ENCODE measurements around the gene SRGAP2B. TPM values are rescaled to one million over a fixed set of nuclear protein-coding genes. Genes with fewer than 3 reads are reported as not detected.
A peak's percentile ranks its signal among the peaks of the same experiment; 100 is the strongest.
"Not testable (repeated sequence)": the region's sequence is repeated elsewhere in the genome, so short reads cannot be mapped to it uniquely, and the experiment has no call there.

SRGAP2B gene
- total RNA-seq, 1 donor from 2014 or later = 25.8 TPM

DNA sequence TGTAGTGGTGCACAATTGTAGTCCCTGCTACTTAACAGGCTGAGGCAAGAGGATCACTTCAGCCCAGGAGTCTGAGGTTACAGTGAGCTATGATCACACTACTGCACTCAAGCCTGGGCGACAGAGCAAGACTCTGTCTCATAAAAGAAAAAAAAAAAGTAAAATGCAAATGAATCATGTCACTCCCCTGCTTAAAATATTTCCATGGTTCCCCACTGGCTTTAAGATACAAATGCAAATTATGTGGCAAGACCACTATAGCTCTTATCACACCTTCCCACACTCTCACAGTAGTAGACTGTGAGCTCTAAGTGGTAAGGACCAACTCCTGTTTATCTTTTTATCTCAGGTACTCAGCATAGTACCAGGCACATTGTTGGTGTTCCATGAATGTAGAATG, 53.6 kb downstream of the SRGAP2B start:
- not testable (repeated sequence) for H3K9me3 Mint-ChIP-seq; DNase-seq (ENCODE audit: low spot score in 2 of 2, unreplicated experiment in 2 of 2); H3K4me1 Mint-ChIP-seq; H3K4me3 Mint-ChIP-seq; H3K27me3 Mint-ChIP-seq (ENCODE audit: low read depth); H3K27ac Mint-ChIP-seq; H3K36me3 Mint-ChIP-seq

DNA sequence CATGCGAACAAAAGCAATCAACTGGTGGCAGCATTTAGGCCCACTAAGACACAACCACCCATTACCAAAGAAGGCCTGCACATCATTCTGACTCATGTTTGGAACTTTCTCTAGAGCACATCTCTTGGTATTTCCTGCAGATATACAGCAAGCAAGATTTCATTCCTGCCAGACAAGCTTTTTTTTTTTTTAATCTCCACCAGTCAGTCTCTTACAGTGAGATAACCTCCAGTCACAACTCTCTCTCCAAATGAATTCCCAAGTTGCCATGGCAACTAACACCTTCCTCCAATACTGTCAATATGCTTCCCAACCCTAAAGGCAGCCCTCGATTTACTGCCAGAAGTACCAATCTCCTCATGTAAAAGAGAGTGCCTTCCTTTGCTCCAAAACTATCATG, 59.1 kb downstream of the SRGAP2B start:
- DNase-seq (ENCODE audit: low spot score in 2 of 2, unreplicated experiment in 2 of 2); H3K27me3 Mint-ChIP-seq (ENCODE audit: low read depth); H3K4me1 Mint-ChIP-seq; H3K4me3 Mint-ChIP-seq; H3K36me3 Mint-ChIP-seq; H3K9me3 Mint-ChIP-seq: not testable (repeated sequence)
- H3K27ac Mint-ChIP-seq = peak overlapping the region; percentile 49

DNA sequence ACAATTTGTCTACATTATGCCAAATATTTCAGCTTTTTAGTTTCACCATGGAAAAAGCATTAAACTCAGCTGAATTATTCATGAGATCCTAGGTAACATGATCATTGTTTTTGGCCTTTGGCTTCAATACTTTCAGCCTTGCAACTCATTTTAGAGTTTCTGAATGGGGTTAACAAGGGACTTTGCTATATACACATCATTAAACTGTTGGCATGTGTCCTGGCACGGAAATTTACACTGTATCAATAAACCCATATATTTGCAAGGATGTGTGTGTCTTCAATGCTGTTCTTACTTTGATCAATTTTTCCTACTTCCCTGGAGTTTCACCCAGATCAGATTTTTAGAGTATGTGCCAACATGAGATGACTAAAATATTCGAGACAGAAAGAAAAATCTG, 61.6 kb downstream of the SRGAP2B start:
- not testable (repeated sequence) for H3K4me3 Mint-ChIP-seq; H3K9me3 Mint-ChIP-seq; H3K27ac Mint-ChIP-seq; H3K36me3 Mint-ChIP-seq; H3K4me1 Mint-ChIP-seq; DNase-seq (ENCODE audit: low spot score in 2 of 2, unreplicated experiment in 2 of 2); H3K27me3 Mint-ChIP-seq (ENCODE audit: low read depth)

DNA sequence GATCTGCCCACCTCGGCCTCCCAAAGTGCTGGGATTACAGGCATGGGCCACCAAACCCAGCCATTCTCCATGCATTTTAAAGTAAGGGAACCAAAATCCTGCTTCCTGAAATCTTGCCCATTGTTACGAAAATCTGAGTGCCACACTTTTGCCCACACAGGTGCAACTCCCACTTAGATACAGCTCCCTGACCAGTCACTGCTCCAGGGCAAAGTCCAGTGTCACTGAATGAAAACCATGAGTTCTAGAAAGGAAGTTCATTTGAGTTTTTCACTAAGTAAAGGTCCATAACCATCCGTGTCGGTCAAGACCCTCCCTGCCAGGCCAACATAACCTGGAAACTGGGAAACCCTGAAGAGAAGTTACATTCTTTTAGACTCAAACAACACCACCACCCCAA, 67.9 kb downstream of the SRGAP2B start:
- not testable (repeated sequence) for H3K4me3 Mint-ChIP-seq; H3K27ac Mint-ChIP-seq; H3K4me1 Mint-ChIP-seq; H3K9me3 Mint-ChIP-seq; H3K36me3 Mint-ChIP-seq; H3K27me3 Mint-ChIP-seq (ENCODE audit: low read depth); DNase-seq (ENCODE audit: low spot score in 2 of 2, unreplicated experiment in 2 of 2)

DNA sequence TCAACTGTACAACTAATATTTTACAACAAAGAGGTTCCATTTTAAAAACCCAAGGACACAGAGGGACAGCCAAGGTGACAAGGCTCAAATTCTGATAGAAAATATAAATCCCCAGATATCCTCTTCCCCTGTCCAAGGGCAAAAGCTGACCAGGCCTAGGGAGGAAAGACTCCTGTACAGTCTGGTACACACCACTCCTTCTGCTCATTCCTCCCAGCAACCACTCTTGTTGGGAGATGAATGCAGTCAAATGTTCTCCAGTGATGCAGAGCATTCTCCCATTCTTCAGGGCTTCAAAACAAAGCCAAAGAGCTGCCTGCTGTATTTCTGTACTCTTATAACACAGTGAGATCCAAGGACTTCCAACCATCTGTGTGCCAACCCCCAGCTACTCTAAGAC, 69.8 kb downstream of the SRGAP2B start:
- H3K27ac Mint-ChIP-seq; H3K4me3 Mint-ChIP-seq; H3K9me3 Mint-ChIP-seq; H3K4me1 Mint-ChIP-seq; H3K36me3 Mint-ChIP-seq; DNase-seq (ENCODE audit: low spot score in 2 of 2, unreplicated experiment in 2 of 2); H3K27me3 Mint-ChIP-seq (ENCODE audit: low read depth): not testable (repeated sequence)

DNA sequence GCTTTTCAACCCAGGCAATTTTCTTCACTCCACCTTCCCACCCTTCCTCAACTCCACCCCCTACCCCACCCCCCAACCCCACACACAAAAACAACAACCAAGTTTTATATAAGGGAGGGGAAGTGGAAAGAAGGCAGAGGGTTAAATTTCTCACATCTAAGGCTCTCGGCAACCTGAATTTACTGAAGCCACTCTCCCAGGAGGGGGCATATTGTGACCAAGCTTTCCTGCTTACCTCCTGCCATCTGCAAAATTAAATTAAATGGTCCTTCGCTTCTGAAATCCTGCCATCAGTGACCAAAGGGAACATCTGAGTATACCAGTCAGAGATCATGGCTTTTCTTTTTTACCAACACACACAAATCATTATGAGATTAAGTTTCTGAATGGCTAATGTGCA, 72.9 kb downstream of the SRGAP2B start:
- H3K36me3 Mint-ChIP-seq; H3K9me3 Mint-ChIP-seq; H3K27ac Mint-ChIP-seq; H3K4me3 Mint-ChIP-seq; DNase-seq (ENCODE audit: low spot score in 2 of 2, unreplicated experiment in 2 of 2); H3K27me3 Mint-ChIP-seq (ENCODE audit: low read depth); H3K4me1 Mint-ChIP-seq: not testable (repeated sequence)

DNA sequence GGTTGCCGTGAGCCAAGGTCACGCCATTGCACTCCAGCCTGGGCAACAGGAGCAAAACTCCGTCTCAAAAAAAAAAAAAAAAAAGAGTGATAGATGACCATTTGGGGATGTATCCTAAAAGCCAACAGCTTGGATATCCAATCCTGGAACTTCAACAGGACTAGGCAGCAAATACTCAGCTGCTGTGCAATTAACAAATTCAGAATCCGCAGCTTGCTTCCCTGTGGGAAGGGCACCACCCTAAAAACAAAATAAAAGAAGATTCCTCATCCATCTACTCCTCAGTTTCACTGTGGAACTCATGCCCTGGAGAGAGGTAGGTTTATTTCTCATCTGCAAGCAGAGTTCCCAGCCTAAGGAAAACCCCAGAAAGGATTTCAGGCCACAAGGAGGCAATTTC, 73.4 kb downstream of the SRGAP2B start:
- H3K36me3 Mint-ChIP-seq; H3K4me3 Mint-ChIP-seq; H3K27ac Mint-ChIP-seq; H3K9me3 Mint-ChIP-seq; DNase-seq (ENCODE audit: low spot score in 2 of 2, unreplicated experiment in 2 of 2); H3K27me3 Mint-ChIP-seq (ENCODE audit: low read depth); H3K4me1 Mint-ChIP-seq: not testable (repeated sequence)

DNA sequence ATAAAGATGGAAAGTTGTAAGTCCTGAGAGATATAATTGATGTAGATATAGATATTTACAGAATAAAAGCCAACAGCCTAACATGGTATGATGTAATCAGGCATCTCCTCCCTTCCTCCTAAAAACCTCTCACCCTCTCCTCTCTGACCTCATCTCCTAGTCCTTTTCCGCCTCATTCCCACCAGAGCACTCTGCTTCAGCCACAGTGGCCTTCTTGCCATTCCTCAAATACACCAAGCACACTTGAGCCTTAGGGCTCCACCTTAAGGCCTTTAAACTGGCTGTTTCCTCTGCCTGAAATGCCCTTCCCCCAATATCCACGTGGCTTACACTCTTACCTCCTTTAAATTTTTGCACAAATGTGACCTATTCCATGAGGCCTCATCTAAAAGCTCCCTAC, 75.4 kb downstream of the SRGAP2B start:
- H3K27me3 Mint-ChIP-seq (ENCODE audit: low read depth); DNase-seq (ENCODE audit: low spot score in 2 of 2, unreplicated experiment in 2 of 2); H3K9me3 Mint-ChIP-seq; H3K4me3 Mint-ChIP-seq; H3K36me3 Mint-ChIP-seq; H3K4me1 Mint-ChIP-seq: not testable (repeated sequence)
- peak overlapping the region; percentile 45 for H3K27ac Mint-ChIP-seq

DNA sequence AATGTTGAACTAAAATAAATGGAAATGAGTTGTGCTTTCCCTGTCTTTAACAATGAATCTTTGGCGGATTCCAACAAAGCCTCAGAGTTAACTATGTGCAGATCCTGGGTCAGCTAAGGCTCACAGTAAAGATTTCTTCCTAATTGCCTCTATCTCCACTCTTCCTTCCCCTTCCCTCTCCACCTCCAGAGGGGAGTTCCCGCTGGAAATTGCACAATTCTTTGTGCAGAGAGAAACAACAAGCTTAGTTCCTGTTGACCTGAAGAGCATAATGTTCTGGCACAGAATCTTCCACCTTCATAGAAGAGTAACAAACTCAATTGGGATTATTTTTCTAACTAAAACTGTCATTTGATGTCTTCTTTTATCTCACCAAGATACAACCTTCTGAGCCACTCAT, 77.4 kb downstream of the SRGAP2B start:
- DNase-seq (ENCODE audit: low spot score in 2 of 2, unreplicated experiment in 2 of 2); H3K9me3 Mint-ChIP-seq; H3K27me3 Mint-ChIP-seq (ENCODE audit: low read depth); H3K36me3 Mint-ChIP-seq; H3K27ac Mint-ChIP-seq; H3K4me3 Mint-ChIP-seq; H3K4me1 Mint-ChIP-seq: not testable (repeated sequence)

DNA sequence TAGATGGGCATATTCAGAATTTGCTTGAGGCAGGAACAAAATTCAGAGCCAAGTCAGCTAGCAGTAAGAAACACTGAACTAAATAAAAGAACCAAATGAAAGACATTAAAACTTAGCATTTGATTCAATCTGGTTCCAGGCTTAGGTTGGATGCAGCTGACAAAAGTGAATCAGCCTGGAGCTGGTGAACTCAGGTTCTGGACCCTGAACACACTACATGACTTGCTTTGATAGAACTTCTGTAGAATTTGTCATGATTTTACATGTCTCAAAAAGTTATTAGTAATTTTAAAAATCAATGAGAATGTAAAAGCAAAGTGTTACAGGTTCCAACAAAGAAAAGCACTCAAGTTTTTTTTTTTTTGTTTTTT, 78.7 kb downstream of the SRGAP2B start:
- H3K27ac Mint-ChIP-seq; H3K4me3 Mint-ChIP-seq; DNase-seq (ENCODE audit: low spot score in 2 of 2, unreplicated experiment in 2 of 2); H3K36me3 Mint-ChIP-seq; H3K9me3 Mint-ChIP-seq; H3K27me3 Mint-ChIP-seq (ENCODE audit: low read depth); H3K4me1 Mint-ChIP-seq: not testable (repeated sequence)

DNA sequence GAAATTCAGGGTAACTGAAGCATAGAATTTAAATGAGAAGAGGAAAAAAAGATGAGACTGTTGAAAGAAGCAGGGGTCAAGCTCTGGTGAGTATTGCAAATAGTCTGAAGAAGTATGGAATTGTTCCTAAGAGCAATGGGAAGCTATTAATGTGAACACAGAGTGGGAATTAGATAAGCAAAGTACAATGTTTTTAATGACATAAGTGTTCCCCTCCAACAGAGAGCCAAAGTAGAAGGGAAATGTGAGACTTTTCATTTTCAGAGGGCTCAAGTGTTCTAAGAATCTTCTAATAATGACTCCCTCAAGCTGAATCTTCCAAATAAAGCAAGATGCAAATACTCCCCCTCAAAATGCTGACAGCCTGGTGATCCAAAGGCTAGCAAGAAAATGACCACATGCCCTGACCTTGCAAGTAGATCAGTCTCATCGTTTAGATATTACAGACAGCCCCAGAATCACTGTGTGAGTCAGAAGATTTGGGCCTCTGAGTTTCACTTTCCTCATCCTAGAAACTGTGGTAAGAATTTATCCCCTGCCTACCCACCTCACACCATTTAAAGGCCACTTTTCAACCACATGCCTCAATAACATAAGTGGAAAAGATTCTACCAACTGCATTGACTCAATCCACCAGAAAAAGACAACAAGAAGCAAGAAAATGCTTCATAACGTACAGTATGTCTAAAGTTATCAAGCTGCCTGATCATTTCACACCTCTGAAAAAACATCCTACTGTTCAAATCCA, 79.2 kb downstream of the SRGAP2B start:
- H3K4me3 Mint-ChIP-seq; H3K27me3 Mint-ChIP-seq (ENCODE audit: low read depth); H3K4me1 Mint-ChIP-seq; H3K27ac Mint-ChIP-seq; H3K9me3 Mint-ChIP-seq; DNase-seq (ENCODE audit: low spot score in 2 of 2, unreplicated experiment in 2 of 2); H3K36me3 Mint-ChIP-seq: not testable (repeated sequence)

DNA sequence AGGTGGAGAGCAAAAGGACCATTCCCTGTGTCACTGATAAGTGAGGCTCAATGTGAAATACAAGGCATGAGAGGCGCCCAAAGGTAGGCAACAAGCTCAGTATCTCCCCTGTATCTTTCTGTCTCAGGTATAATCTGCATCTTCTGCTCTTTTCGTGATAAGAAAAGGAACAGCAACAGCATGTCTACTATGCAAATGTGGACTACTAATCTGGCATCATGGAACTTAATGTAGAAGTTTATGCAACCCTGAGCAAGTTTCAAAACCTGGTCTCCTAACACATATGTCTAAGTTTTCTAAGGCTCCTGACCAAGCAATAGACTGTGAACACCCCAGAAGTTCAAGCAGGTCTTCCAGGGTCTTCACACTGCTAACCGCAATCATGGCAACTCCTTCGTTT, 81.8 kb downstream of the SRGAP2B start:
- H3K4me1 Mint-ChIP-seq; H3K36me3 Mint-ChIP-seq; H3K27me3 Mint-ChIP-seq (ENCODE audit: low read depth); H3K9me3 Mint-ChIP-seq; H3K4me3 Mint-ChIP-seq; H3K27ac Mint-ChIP-seq; DNase-seq (ENCODE audit: low spot score in 2 of 2, unreplicated experiment in 2 of 2): not testable (repeated sequence)

DNA sequence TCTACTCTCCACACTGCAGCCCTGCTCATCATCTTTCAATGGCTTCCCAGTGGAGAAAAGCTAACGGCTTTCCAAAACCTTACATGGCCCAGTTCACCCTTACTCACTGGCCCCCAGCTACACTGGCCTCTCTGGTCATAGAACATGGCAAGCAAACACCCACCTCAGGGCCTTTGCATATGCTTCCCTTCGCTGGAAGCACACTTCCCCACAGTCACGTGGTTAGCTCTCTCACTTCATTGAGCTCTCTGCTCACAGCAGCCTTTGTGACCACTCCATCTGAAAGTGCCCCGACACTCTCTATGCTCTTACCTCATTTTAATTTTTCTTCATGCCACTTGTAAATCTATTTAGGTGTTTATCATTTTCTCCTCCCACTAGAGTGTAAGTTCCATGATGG, 83.3 kb downstream of the SRGAP2B start:
- not testable (repeated sequence) for H3K27ac Mint-ChIP-seq; H3K4me3 Mint-ChIP-seq; H3K9me3 Mint-ChIP-seq; DNase-seq (ENCODE audit: low spot score in 2 of 2, unreplicated experiment in 2 of 2); H3K4me1 Mint-ChIP-seq; H3K36me3 Mint-ChIP-seq; H3K27me3 Mint-ChIP-seq (ENCODE audit: low read depth)

DNA sequence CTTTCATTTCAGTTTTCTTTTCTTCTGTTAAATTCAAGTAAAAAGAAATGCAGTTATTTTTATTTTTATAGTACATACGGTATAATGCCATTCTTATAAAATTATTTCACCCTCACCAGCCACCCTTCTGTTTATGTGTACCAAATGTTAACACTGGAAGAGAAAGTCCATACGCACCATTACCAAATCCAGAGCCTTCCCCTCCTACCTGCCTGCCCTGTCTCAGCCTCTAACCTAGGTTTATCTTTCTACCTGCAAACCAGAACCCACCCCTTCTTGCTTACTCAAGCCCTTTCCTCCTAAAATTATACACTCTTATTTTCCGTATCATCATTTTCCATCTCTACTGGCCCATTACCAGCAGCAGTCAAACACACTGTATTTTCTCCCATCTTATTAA, 84.5 kb downstream of the SRGAP2B start:
- H3K36me3 Mint-ChIP-seq; H3K27ac Mint-ChIP-seq; H3K4me3 Mint-ChIP-seq; H3K9me3 Mint-ChIP-seq; DNase-seq (ENCODE audit: low spot score in 2 of 2, unreplicated experiment in 2 of 2); H3K27me3 Mint-ChIP-seq (ENCODE audit: low read depth); H3K4me1 Mint-ChIP-seq: not testable (repeated sequence)

DNA sequence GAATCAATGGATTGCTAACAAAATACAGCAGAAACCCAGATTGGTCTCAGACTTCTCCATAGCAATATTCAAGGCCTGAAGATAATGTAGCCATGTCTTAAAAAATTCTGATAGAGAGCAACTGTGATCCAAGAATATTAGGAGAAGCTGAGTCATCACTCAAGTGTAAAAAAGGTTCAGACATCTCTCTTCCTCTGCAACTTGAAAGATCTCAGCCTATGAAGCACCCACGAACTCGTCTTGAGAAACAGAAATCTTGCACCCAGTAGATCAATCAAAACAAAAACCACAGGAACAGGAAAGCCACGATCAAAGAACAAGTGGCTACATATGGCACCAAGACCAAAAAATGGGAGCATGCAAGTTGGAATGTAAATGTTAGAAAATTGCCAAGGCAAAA, 85.2 kb downstream of the SRGAP2B start:
- not testable (repeated sequence) for H3K9me3 Mint-ChIP-seq; H3K4me3 Mint-ChIP-seq; H3K36me3 Mint-ChIP-seq; H3K27ac Mint-ChIP-seq; H3K4me1 Mint-ChIP-seq; DNase-seq (ENCODE audit: low spot score in 2 of 2, unreplicated experiment in 2 of 2); H3K27me3 Mint-ChIP-seq (ENCODE audit: low read depth)
